ENCODE results near the gene SLC25A45.

DNA sequence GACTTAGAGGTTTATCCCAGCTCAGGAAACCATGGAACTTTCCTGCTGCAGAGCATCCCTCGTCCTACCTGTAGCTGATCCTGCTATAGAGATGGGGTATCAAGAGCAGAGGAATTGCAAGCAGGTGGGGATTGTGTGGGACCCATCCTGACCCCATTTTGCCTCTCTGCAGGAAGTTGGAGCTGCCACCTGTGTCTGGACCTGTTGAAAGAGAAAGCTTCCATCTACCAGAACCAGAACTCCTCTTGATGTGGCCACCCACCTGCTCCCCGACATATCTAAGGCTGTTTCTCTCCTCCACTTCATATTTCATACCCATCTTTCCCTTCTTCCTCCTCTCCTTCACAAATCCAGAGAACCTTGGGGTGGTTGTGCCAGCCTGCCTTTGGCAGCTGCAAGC lies 30.9 kb downstream of the SLC25A45 start:
- TF ChIP-seq, protein P1, sequence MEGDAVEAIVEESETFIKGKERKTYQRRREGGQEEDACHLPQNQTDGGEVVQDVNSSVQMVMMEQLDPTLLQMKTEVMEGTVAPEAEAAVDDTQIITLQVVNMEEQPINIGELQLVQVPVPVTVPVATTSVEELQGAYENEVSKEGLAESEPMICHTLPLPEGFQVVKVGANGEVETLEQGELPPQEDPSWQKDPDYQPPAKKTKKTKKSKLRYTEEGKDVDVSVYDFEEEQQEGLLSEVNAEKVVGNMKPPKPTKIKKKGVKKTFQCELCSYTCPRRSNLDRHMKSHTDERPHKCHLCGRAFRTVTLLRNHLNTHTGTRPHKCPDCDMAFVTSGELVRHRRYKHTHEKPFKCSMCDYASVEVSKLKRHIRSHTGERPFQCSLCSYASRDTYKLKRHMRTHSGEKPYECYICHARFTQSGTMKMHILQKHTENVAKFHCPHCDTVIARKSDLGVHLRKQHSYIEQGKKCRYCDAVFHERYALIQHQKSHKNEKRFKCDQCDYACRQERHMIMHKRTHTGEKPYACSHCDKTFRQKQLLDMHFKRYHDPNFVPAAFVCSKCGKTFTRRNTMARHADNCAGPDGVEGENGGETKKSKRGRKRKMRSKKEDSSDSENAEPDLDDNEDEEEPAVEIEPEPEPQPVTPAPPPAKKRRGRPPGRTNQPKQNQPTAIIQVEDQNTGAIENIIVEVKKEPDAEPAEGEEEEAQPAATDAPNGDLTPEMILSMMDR (IDR thresholded peaks at IDR 0.05): no peak
- no peak for TF ChIP-seq POLR2A (IDR thresholded peaks at IDR 0.05)

Measured in heart left ventricle (tissue), 13 donors.